Spinal cord (tissue), 10 donors: Measurements from ENCODE around the gene PAQR7. TPM values are rescaled to one million over a fixed set of nuclear protein-coding genes. Genes with fewer than 3 reads are reported as not detected.

Experiments used
- DNase-seq, 6 donors: peaks; one replicate each; pipeline versions ENCODE4 v3.0.0 to v3.0.0-alpha.2; 2013 to 2015; ENCODE audit warnings: low spot score in 6 of 6, low read depth in 4 of 6
- H3K27ac ChIP-seq: one replicate; pipeline ENCODE4 v1.5.1; 2013; ENCODE audit warnings: low read depth, low read length, control low read depth
- H3K27me3 ChIP-seq: one replicate; pipeline ENCODE4 v1.6.1; 2013; ENCODE audit warnings: low read length; ENCODE audit not compliant: control insufficient read depth, insufficient read depth
- H3K36me3 ChIP-seq: one replicate; pipeline ENCODE4 v1.6.1; 2013; ENCODE audit warnings: low read length; ENCODE audit not compliant: control insufficient read depth, insufficient read depth
- H3K4me1 ChIP-seq: one replicate; pipeline ENCODE4 v1.6.1; 2013; ENCODE audit warnings: low read length; ENCODE audit not compliant: control insufficient read depth, insufficient read depth
- H3K4me3 ChIP-seq: one replicate; pipeline ENCODE4 v1.5.1; 2013; ENCODE audit warnings: low read depth, low read length, control low read depth
- H3K9me3 ChIP-seq: one replicate; pipeline ENCODE4 v1.6.1; 2013; ENCODE audit warnings: low read length; ENCODE audit not compliant: control insufficient read depth, insufficient read depth
- WGBS: methylation state at CpG from one replicate; pipeline ENCODE4 v1.1.5; 2013; ENCODE audit warnings: missing lambda C conversion rate; ENCODE audit not compliant: insufficient coverage; 5-methylcytosine and 5-hydroxymethylcytosine counted together
- polyA plus RNA-seq, 2 donors: library from polyadenylated mRNA; unstranded; fragments of 120-200 nt; gene quantifications; one replicate each; pipeline ENCODE4 v1.2.1, GENCODE V29; 2013; ENCODE audit not compliant: insufficient read length in 2 of 2
- total RNA-seq, 2 donors: library from RNA; depleted of rRNA in 1 of 2; stranded (reverse); fragments of 120-200 nt in 1 of 2; fragments of >200 nt in 1 of 2; gene quantifications; one replicate each; pipeline versions ENCODE4 v1.2.3 to v1.2.4, GENCODE V29; 2013 to 2014
- donor health status: healthy.

Gene PAQR7
- total and polyA plus RNA-seq, 4 donors, result 7.6 to 18.8 (median 12.6) TPM

- Histone ChIP-seq H3K27me3 (no peaks in the 10 kb centered on the region), H3K9me3 (no peaks in the 10 kb centered on the region), H3K36me3 (peaks cover 17% of the 10 kb centered on the region), H3K27ac (peak overlapping the region; percentile 97), H3K4me3 (peak overlapping the region; percentile 97), H3K4me1 (peaks cover 31% of the 10 kb centered on the region)
- WGBS, result under 1% methylated on average over 67 of the region's 67 CpGs
- peak in 2 of 6 donors; percentile 42 to 45 for DNase-seq
These were observed 55.0 kb downstream of the PAQR7 start for GRCh38 chr1:25820247-25821111.

DNA sequence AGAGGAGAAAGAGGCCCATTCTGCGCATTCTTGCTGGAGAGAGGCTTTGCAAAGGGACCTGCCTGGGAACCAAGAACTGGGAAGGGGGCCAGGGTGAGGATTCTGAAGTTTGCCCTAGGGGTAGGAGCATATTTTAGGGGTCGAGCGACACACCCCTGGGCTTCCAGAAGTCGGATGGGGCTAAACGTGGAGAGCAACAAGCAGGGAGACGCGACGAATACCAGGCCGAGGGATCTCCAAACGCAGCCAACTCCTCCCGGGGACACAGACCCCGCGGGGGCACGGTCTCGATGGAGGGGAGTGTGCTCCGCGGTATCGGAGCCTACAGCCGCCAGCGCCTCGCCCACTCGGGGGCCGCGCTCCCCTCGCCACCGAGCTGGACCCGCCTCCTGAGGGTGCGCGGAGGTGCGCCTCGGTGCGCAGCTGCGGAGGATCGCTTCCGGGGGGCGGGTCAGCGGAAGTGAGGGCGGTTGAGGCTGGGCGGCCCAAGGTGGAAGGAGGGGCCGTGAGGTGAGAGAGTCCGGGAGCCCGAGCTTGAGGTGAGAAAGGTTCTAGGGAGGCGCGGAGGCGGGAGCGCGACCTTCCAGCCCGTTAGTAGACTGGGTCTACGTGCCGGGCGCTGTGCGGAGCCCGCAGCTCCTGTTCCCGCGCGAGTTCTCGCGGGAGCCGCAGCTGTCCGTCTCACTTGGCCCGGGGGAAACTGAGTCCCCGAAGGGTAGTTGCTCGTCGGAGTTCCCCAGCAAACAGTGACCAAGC lies 55.8 kb downstream of the PAQR7 start, which contains the start of gene MTFR1L:
Gene MTFR1L, plus strand, starts transcription at position 464 of the 756 bp plus-strand sequence. CDS start 3,151 bp downstream, outside the sequence.
- WGBS, result under 1% methylated on average over 64 of the region's 64 CpGs
- Histone ChIP-seq H3K4me1 (peaks cover 31% of the 10 kb centered on the region), H3K27me3 (no peaks in the 10 kb centered on the region), H3K9me3 (no peaks in the 10 kb centered on the region), H3K36me3 (peaks cover 25% of the 10 kb centered on the region), H3K27ac (peak within 1 kb of the TSS; percentile 97), H3K4me3 (peak within 1 kb of the TSS; percentile 97)
- peak in 4 of 6 donors; percentile 68 to 95 (median 86) for DNase-seq

GRCh38 chr1:25818569-25818968 lies 56.9 kb downstream of the PAQR7 start:
- Histone ChIP-seq H3K9me3 (no peaks in the 10 kb centered on the region), H3K36me3 (peaks cover 36% of the 10 kb centered on the region), H3K4me1 (peaks cover 31% of the 10 kb centered on the region), H3K27me3 (no peaks in the 10 kb centered on the region), H3K4me3 (no peak overlapping the region), H3K27ac (peak overlapping the region; percentile 97)
- no peak for DNase-seq
- 62% methylated on average over 3 of the region's 6 CpGs for WGBS

DNA sequence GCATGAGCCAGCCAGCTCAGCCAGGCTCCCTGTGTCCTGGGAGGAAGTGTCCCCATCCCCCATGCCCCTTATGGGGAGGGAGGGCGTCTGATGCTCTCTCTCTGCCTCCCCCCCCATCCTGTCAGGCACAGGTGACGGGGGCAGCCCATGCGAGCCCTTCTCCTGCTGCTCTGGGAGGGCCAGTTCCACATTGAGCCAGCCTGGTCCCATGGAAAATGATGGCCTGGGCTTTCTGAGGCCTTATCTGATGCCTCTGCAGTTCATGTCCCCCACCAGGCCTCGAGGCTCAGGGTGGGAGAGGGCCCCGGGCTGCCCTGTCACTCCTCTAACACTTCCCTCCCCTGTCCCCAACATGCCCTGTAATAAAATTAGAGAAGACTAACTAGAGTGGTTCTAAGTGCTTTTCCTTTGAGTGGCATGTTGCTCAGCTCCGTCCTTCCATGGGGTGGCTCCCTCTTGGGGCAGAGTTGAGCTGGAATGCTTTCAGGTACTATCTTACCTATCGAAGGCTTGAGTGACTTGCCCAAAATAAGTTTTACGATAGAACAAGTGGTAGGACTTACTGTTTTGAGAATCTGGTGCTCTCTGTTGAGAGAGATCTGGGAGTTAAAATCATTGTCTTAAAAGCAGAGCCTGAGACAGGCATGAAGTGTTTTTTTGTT lies 57.5 kb downstream of the PAQR7 start:
- H3K27ac ChIP-seq, result peak overlapping the region; percentile 97
- no peak for DNase-seq
- no peaks in the 10 kb centered on the region for H3K9me3 ChIP-seq
- H3K36me3 ChIP-seq, result peaks cover 36% of the 10 kb centered on the region
- no peaks in the 10 kb centered on the region for H3K27me3 ChIP-seq
- WGBS, result 70% methylated on average over 6 of the region's 8 CpGs
- peaks cover 30% of the 10 kb centered on the region for H3K4me1 ChIP-seq
- H3K4me3 ChIP-seq, result no peak overlapping the region

DNA sequence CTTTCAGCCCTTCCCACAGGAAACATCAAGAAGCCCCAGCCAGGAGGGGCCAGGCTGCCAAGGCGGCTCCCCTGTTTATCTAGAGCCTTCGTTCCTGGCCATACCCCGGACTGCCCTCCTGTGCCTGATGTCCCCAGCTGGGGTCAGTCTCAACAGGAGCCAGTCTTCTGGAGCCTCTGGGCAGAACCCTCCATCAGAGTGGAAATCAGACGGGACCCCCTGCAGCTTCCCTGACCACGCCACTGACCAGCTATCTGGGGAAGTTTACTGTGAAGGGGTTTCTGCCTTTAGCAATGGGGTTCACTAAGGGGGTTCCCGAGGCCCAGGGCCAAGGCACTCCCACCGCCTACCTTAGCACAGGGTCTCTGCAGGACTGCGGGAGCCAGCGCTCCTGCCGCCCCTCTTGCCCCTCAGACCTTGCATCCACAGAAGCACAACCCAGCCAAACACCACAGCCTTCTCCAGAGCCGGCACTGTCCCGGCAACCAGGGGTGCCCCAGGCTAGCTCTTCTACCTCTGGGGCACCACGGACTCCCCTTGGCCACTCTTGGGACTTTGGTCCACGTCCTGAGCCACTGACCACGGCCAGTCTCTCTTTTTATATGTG lies 59.3 kb downstream of the PAQR7 start:
- no peak overlapping the region for H3K27ac ChIP-seq
- H3K4me3 ChIP-seq, result no peak overlapping the region
- H3K4me1 ChIP-seq, result peaks cover 21% of the 10 kb centered on the region
- H3K9me3 ChIP-seq, result no peaks in the 10 kb centered on the region
- H3K27me3 ChIP-seq, result no peaks in the 10 kb centered on the region
- DNase-seq, result no peak
- 86% methylated on average over 13 of the region's 15 CpGs for WGBS
- peaks cover 53% of the 10 kb centered on the region for H3K36me3 ChIP-seq

DNA sequence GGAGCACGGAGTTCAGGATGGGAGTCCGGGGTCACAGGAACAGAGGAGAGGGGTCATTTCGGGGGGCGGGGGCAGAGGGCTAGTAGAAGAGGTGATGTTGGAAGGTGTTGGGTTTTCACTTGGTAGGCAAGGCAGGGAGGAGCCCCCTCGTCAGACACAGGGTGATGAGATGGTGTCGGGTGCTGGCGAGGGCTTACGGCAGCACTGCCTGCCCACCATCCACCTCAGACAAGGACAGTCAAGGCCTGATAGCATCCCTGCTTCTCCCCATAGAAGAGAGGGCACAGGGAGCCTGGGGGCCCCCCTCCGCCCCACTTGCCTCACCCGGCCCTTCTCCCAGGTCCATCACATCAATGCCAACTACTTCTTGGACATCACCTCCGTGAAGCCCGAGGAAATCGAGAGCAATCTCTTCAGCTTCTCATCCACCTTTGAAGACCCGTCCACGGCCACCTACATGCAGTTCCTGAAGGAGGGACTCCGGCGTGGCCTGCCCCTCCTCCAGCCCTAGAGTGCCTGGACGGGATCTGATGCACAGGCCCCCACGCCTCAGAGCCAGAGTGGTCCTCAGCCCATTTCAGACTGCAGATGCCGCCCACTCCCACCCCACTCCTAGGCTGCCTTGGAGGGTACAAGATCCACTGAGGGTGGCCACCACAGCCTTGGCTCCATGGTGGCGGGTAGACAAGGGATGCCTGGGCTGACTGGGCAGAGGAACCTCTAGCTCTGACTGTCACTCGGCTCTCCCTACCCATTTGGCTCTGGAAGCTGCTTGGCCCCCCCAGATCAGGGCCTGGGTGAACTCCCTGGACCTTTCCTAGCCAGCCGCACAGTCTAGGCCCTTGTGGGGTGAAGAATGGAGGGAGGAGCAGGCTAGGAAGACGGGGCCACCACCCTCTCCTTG lies 60.0 kb downstream of the PAQR7 start:
- WGBS, result 94% methylated on average over 22 of the region's 24 CpGs
- Histone ChIP-seq H3K27ac (no peak overlapping the region), H3K27me3 (no peaks in the 10 kb centered on the region), H3K9me3 (no peaks in the 10 kb centered on the region), H3K4me3 (no peak overlapping the region), H3K4me1 (peaks cover 21% of the 10 kb centered on the region), H3K36me3 (peaks cover 61% of the 10 kb centered on the region)
- no peak for DNase-seq

DNA sequence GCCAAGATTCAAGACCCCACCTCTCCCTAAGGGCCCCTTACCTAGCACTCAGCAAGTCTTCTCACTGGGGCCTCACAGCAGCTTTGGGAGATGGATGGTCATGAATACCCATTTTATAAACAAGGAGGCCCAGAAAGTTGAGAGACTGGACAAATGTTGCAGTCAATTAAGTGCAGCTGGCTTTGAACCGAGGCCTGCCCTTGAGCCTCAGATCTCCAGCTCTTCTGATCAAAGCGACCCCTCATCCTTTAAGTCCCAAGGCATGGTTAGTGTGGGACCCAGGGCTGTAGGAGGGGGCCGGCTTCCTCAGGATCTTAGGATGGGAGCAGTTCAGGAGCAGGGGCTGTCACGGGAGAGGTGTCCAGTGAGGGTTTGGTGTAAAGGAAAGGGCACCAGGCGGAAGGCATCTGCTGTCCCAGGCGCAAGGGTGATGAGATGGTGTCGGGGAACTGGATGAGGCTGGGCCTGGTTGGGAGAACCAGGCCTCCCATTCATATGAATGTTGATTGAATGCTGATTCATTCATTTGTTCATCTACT lies 60.9 kb downstream of the PAQR7 start:
- Histone ChIP-seq H3K4me3 (no peak overlapping the region), H3K4me1 (peaks cover 22% of the 10 kb centered on the region), H3K9me3 (no peaks in the 10 kb centered on the region), H3K27ac (no peak overlapping the region), H3K27me3 (no peaks in the 10 kb centered on the region), H3K36me3 (peaks cover 69% of the 10 kb centered on the region)
- WGBS, result 94% methylated on average over 6 of the region's 7 CpGs
- no peak for DNase-seq

- DNase-seq, result no peak
- Histone ChIP-seq H3K4me1 (peaks cover 16% of the 10 kb centered on the region), H3K9me3 (no peaks in the 10 kb centered on the region), H3K36me3 (peaks cover 76% of the 10 kb centered on the region), H3K27me3 (no peaks in the 10 kb centered on the region), H3K27ac (no peak overlapping the region), H3K4me3 (no peak overlapping the region)
- 90% methylated on average over 24 of the region's 24 CpGs for WGBS
These were observed 61.6 kb downstream of the PAQR7 start for GRCh38 chr1:25813734-25814471.
